Mesenchymal stem cell (in vitro differentiated cells and primary cell): ENCODE results near the gene RNF121.

Experiments used
- DNase-seq: peaks from one replicate; pipeline ENCODE4 v3.0.0-alpha.2; 2013
- H2AFZ ChIP-seq: one replicate; pipeline ENCODE4 v1.6.1; 2013; ENCODE audit warnings: low read depth, mild to moderate bottlenecking, control low read depth, inconsistent platforms, low read length, moderate library complexity
- H2AK5ac ChIP-seq: 2 replicates; pipeline ENCODE4 v1.6.1; 2013; ENCODE audit warnings: low read length, moderate library complexity, mild to moderate bottlenecking, inconsistent platforms; ENCODE audit not compliant: severe bottlenecking
- H2BK120ac ChIP-seq: one replicate; pipeline ENCODE4 v1.6.1; 2013; ENCODE audit warnings: low read depth, mild to moderate bottlenecking, inconsistent platforms, low read length, moderate library complexity
- H2BK12ac ChIP-seq, 2 experiments: one replicate each; pipeline ENCODE4 v1.6.1; 2013; ENCODE audit warnings: inconsistent platforms in 2 of 2, low read length in 2 of 2, mild to moderate bottlenecking in 2 of 2, moderate library complexity in 2 of 2, control low read depth in 1 of 2
- H2BK15ac ChIP-seq: one replicate; pipeline ENCODE4 v1.6.1; 2013; ENCODE audit warnings: mild to moderate bottlenecking, low read depth, inconsistent platforms; ENCODE audit not compliant: poor library complexity, severe bottlenecking
- H2BK5ac ChIP-seq: 2 replicates; pipeline ENCODE4 v1.6.1; 2013; ENCODE audit warnings: low read depth, mild to moderate bottlenecking, low read length, control low read depth, inconsistent platforms; ENCODE audit not compliant: poor library complexity, severe bottlenecking
- H3K14ac ChIP-seq, 2 experiments: one replicate each; pipeline ENCODE4 v1.6.1; 2013; ENCODE audit warnings: inconsistent platforms in 2 of 2, low read length in 2 of 2, control low read depth in 1 of 2, mild to moderate bottlenecking in 1 of 2, moderate library complexity in 1 of 2
- H3K18ac ChIP-seq, 2 experiments: one replicate each; pipeline ENCODE4 v1.6.1; 2013; ENCODE audit warnings: inconsistent platforms in 2 of 2, low read length in 2 of 2, control low read depth in 1 of 2, low read depth in 1 of 2, mild to moderate bottlenecking in 1 of 2
- H3K23ac ChIP-seq, 2 experiments: one replicate each; pipeline ENCODE4 v1.6.1; 2013; ENCODE audit warnings: inconsistent platforms in 2 of 2, low read length in 2 of 2, mild to moderate bottlenecking in 2 of 2, moderate library complexity in 2 of 2, control low read depth in 1 of 2
- H3K27ac ChIP-seq: 2 replicates; pipeline ENCODE4 v1.5.1; 2013; ENCODE audit warnings: mild to moderate bottlenecking, moderate library complexity, low read length, control low read depth, inconsistent platforms; ENCODE audit not compliant: poor library complexity, severe bottlenecking
- H3K27me3 ChIP-seq, 2 experiments: 2 replicates each; pipeline versions ENCODE4 v1.6.1 to v1.7.0; 2013; ENCODE audit warnings: low read length in 2 of 2, mild to moderate bottlenecking in 2 of 2, moderate library complexity in 2 of 2, control low read depth in 1 of 2, inconsistent platforms in 1 of 2; ENCODE audit not compliant: control insufficient read depth in 1 of 2, insufficient read depth in 1 of 2
- H3K36me3 ChIP-seq, 2 experiments: 2 replicates each; pipeline versions ENCODE4 v1.6.1 to v1.7.0; 2013; ENCODE audit warnings: low read length in 2 of 2, control low read depth in 1 of 2, inconsistent platforms in 1 of 2, low read depth in 1 of 2, mild to moderate bottlenecking in 1 of 2; ENCODE audit not compliant: insufficient read depth in 2 of 2, control insufficient read depth in 1 of 2
- H3K4ac ChIP-seq, 2 experiments: one replicate each; pipeline ENCODE4 v1.6.1; 2013; ENCODE audit warnings: inconsistent platforms in 2 of 2, low read length in 2 of 2, mild to moderate bottlenecking in 2 of 2, moderate library complexity in 2 of 2, control low read depth in 1 of 2, low read depth in 1 of 2
- H3K4me1 ChIP-seq: 2 replicates; pipeline ENCODE4 v1.6.1; 2013; ENCODE audit warnings: low read depth, low read length, control low read depth; ENCODE audit not compliant: control insufficient read depth, insufficient read depth
- H3K4me2 ChIP-seq: 2 replicates; pipeline ENCODE4 v1.6.1; 2013; ENCODE audit warnings: low read length, mild to moderate bottlenecking, inconsistent platforms; ENCODE audit not compliant: poor library complexity, severe bottlenecking
- H3K4me3 ChIP-seq, 2 experiments: 2 replicates each; pipeline versions ENCODE4 v1.5.1 to v1.7.0; 2013; ENCODE audit warnings: low read length in 2 of 2, mild to moderate bottlenecking in 2 of 2, control low read depth in 1 of 2, low read depth in 1 of 2; ENCODE audit not compliant: insufficient read depth in 1 of 2
- H3K79me1 ChIP-seq: replicated peaks from 2 replicates; pipeline ENCODE4 v1.6.1; 2013; ENCODE audit warnings: mild to moderate bottlenecking, control low read depth, low read length, inconsistent platforms; ENCODE audit not compliant: poor library complexity, severe bottlenecking
- H3K9ac ChIP-seq: 2 replicates; pipeline ENCODE4 v1.7.0; 2013; ENCODE audit warnings: mild to moderate bottlenecking, low read length, moderate library complexity
- H3K9me3 ChIP-seq: 2 replicates; pipeline ENCODE4 v1.7.0; 2013; ENCODE audit warnings: mild to moderate bottlenecking, low read length; ENCODE audit not compliant: control insufficient read depth
- H4K8ac ChIP-seq: one replicate; pipeline ENCODE4 v1.6.1; 2013; ENCODE audit warnings: inconsistent platforms, mild to moderate bottlenecking, low read length, moderate library complexity
- H4K91ac ChIP-seq: one replicate; pipeline ENCODE4 v1.6.1; 2013; ENCODE audit warnings: mild to moderate bottlenecking, low read length, inconsistent platforms
- WGBS: methylation state at CpG from one replicate; pipeline ENCODE4 v1.1.7; 2013; ENCODE audit warnings: mixed read lengths; 5-methylcytosine and 5-hydroxymethylcytosine counted together

The RNF121 gene

GRCh38 chr11:71955898-71956456 lies 27.1 kb downstream of the RNF121 start:
- peaks cover 5 to 12% of the 10 kb centered on the region in 2 experiments for H3K36me3 ChIP-seq
- H2AK5ac ChIP-seq = no peak overlapping the region
- no peak overlapping the region for H3K4ac ChIP-seq
- H4K8ac ChIP-seq = no peak overlapping the region
- WGBS = 67% methylated on average over 3 of the region's 3 CpGs
- no peak overlapping the region for H3K14ac ChIP-seq
- H2AFZ ChIP-seq = no peak overlapping the region
- H4K91ac ChIP-seq = no peak overlapping the region
- no peak overlapping the region for H3K4me3 ChIP-seq
- no peaks in the 10 kb centered on the region for H3K9me3 ChIP-seq
- H3K23ac ChIP-seq = no peak overlapping the region
- peaks cover 20% of the 10 kb centered on the region for H3K79me1 ChIP-seq
- no peak overlapping the region for H3K18ac ChIP-seq
- no peak overlapping the region for H2BK5ac ChIP-seq
- no peak overlapping the region for H2BK15ac ChIP-seq
- H3K9ac ChIP-seq = no peak overlapping the region
- H3K4me2 ChIP-seq = no peak overlapping the region
- H3K4me1 ChIP-seq = peaks cover 10% of the 10 kb centered on the region
- no peaks in the 10 kb centered on the region for H3K27me3 ChIP-seq
- H2BK12ac ChIP-seq = no peak overlapping the region
- no peak overlapping the region for H3K27ac ChIP-seq
- H2BK120ac ChIP-seq = no peak overlapping the region
- DNase-seq = no peak

DNA sequence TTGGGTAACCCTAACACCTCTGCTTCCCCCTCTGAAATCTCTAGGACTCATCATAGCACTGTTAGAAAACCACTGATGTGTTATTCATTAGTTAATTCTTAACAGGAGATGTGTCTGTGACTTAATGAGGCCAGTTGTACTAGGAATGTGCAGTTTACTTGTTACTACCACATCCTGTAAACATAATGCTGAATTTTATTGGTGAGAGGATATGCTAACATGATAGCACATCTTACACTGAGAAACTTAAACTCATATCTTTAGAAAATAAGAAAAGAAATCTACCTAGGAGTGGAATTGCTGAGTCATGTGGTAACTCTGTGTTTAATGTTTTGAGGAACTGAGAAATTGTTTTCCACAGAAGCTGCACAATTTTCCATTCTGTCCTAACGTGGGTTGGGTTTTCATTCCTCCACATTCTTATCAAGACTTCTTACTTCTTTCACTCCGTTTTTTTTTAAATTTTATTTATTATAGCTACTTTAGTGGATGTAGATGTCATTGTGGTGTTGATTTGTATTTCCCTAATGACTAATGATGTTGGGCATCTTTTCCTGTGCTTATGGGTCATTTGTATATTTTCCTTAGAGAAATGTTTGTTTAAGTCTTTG lies 33.7 kb downstream of the RNF121 start:
- Histone ChIP-seq H4K91ac (no peak overlapping the region), H2BK15ac (no peak overlapping the region), H3K4me2 (no peak overlapping the region), H3K27me3 (no peaks in the 10 kb centered on the region), H2AFZ (no peak overlapping the region), H2AK5ac (no peak overlapping the region), H4K8ac (no peak overlapping the region), H3K18ac (no peak overlapping the region), H3K27ac (peak overlapping the region; percentile 84), H3K36me3 (peaks cover 12 to 36% of the 10 kb centered on the region in 2 experiments), H3K4ac (no peak overlapping the region), H2BK120ac (no peak overlapping the region), H3K4me3 (no peak overlapping the region), H2BK5ac (no peak overlapping the region), H3K79me1 (peaks cover 10% of the 10 kb centered on the region), H3K9me3 (no peaks in the 10 kb centered on the region), H2BK12ac (no peak overlapping the region), H3K14ac (no peak overlapping the region), H3K23ac (no peak overlapping the region), H3K9ac (peak overlapping the region; percentile 20), H3K4me1 (peaks cover 21% of the 10 kb centered on the region)
- peak; percentile 79 for DNase-seq
- WGBS = no CpG with 5 or more reads among the region's 2 CpGs

DNA sequence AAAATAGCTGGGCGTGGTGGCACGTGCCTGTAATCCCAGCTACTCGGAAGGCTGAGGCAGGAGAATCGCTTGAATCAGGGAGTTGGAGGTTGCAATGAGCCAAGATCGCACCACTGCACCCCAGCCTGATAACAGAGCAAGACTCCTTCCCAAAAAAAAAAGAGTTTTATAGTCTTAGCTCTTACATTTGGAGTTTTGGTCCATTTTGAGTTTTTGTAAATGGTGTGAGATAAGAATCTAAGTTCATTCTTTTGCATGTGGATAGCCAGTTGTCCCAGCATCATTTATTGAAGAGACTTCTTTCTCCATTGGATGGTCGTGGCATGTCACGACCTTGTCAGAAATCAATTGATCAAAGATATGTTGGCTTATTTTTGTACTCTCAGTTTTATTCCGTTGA lies 34.6 kb downstream of the RNF121 start:
- peak overlapping the region; percentile 75 for H3K27ac ChIP-seq
- H2BK12ac ChIP-seq = no peak overlapping the region
- H2AFZ ChIP-seq = no peak overlapping the region
- no peaks in the 10 kb centered on the region for H3K9me3 ChIP-seq
- H3K9ac ChIP-seq = no peak overlapping the region
- no peak overlapping the region for H3K4me3 ChIP-seq
- 82% methylated on average over 7 of the region's 8 CpGs for WGBS
- no peak overlapping the region for H3K23ac ChIP-seq
- peaks cover 11% of the 10 kb centered on the region for H3K79me1 ChIP-seq
- no peak overlapping the region for H2AK5ac ChIP-seq
- H3K14ac ChIP-seq = no peak overlapping the region
- H3K18ac ChIP-seq = no peak overlapping the region
- H3K4me1 ChIP-seq = peaks cover 21% of the 10 kb centered on the region
- no peak overlapping the region for H2BK5ac ChIP-seq
- H3K36me3 ChIP-seq = peaks cover 15 to 40% of the 10 kb centered on the region in 2 experiments
- H4K8ac ChIP-seq = no peak overlapping the region
- no peak overlapping the region for H4K91ac ChIP-seq
- DNase-seq = no peak
- H3K27me3 ChIP-seq = no peaks in the 10 kb centered on the region
- no peak overlapping the region for H3K4me2 ChIP-seq
- no peak overlapping the region for H3K4ac ChIP-seq
- H2BK120ac ChIP-seq = no peak overlapping the region
- H2BK15ac ChIP-seq = no peak overlapping the region

DNA sequence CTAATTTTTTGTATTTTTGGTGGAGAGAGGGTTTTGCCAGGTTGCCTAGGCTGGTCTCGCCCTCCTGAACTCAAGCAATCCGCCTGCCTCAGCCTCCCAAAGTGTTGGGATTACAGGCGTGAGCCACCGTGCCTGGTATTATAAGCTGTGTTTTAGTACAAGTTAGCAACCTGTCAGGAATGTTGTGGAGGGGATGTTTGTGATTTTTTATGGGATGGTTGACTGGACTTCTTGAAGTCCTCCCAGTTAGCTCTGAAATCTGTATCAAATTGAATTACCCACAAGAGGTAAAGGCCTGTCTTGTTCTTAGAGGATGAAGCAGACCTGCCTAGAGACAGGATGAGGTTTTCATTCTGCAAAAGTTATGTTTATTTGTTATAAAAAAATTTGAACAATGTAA lies 35.8 kb downstream of the RNF121 start:
- no peak overlapping the region for H3K23ac ChIP-seq
- peak overlapping the region; percentile 68 for H3K27ac ChIP-seq
- H3K79me1 ChIP-seq = peaks cover 13% of the 10 kb centered on the region
- H2BK120ac ChIP-seq = no peak overlapping the region
- no peak overlapping the region for H3K4me3 ChIP-seq
- H3K14ac ChIP-seq = no peak overlapping the region
- no peak for DNase-seq
- H3K9me3 ChIP-seq = no peaks in the 10 kb centered on the region
- H3K4ac ChIP-seq = no peak overlapping the region
- no peak overlapping the region for H2BK5ac ChIP-seq
- no peak overlapping the region for H4K8ac ChIP-seq
- no peak overlapping the region for H3K4me2 ChIP-seq
- peak overlapping the region; percentile 78 for H2AK5ac ChIP-seq
- H4K91ac ChIP-seq = no peak overlapping the region
- no peak overlapping the region for H2AFZ ChIP-seq
- no peak overlapping the region for H3K18ac ChIP-seq
- H3K4me1 ChIP-seq = peaks cover 19% of the 10 kb centered on the region
- H2BK12ac ChIP-seq = no peak overlapping the region
- peaks cover 18 to 47% of the 10 kb centered on the region in 2 experiments for H3K36me3 ChIP-seq
- H2BK15ac ChIP-seq = no peak overlapping the region
- no peak overlapping the region for H3K9ac ChIP-seq
- H3K27me3 ChIP-seq = no peaks in the 10 kb centered on the region
- 79% methylated on average over 4 of the region's 4 CpGs for WGBS
